Measurements from ENCODE around the gene KIF18B.

Gene KIF18B

GRCh38 chr17:44911133-44912001 is 36.2 kb downstream of the KIF18B start:
- Histone ChIP-seq H3K9me3 (ENCODE audit: control insufficient read depth, low read length) (no peaks in the 10 kb centered on the region), H3K4me1 (ENCODE audit: control insufficient read depth, insufficient read depth, low read length) (peaks cover 7% of the 10 kb centered on the region), H3K4me3 (ENCODE audit: low read length) (no peak overlapping the region), H3K36me3 (ENCODE audit: control insufficient read depth, insufficient read depth, low read length) (no peaks in the 10 kb centered on the region), H3K9ac (ENCODE audit: low read length) (no peak overlapping the region), H3K27me3 (ENCODE audit: control insufficient read depth, insufficient read depth, low read length) (peaks cover 36% of the 10 kb centered on the region)

- no peaks in the 10 kb centered on the region for H3K36me3 ChIP-seq (ENCODE audit: control insufficient read depth, insufficient read depth, low read length)
- H3K9me3 ChIP-seq (ENCODE audit: control insufficient read depth, low read length): no peaks in the 10 kb centered on the region
- H3K27me3 ChIP-seq (ENCODE audit: control insufficient read depth, insufficient read depth, low read length): peaks cover 33% of the 10 kb centered on the region
- H3K4me1 ChIP-seq (ENCODE audit: control insufficient read depth, insufficient read depth, low read length): peaks cover 16% of the 10 kb centered on the region
- H3K4me3 ChIP-seq (ENCODE audit: low read length): no peak overlapping the region
- no peak overlapping the region for H3K9ac ChIP-seq (ENCODE audit: low read length)
Observed at GRCh38 chr17:44910231-44911106, 37.1 kb downstream of the KIF18B start.

- Histone ChIP-seq H3K9ac (ENCODE audit: low read length) (no peak overlapping the region), H3K4me3 (ENCODE audit: low read length) (no peak overlapping the region), H3K27me3 (ENCODE audit: control insufficient read depth, insufficient read depth, low read length) (peaks cover 33% of the 10 kb centered on the region), H3K36me3 (ENCODE audit: control insufficient read depth, insufficient read depth, low read length) (no peaks in the 10 kb centered on the region), H3K9me3 (ENCODE audit: control insufficient read depth, low read length) (no peaks in the 10 kb centered on the region), H3K4me1 (ENCODE audit: control insufficient read depth, insufficient read depth, low read length) (peaks cover 23% of the 10 kb centered on the region)
Observed at GRCh38 chr17:44909681-44910144, 37.9 kb downstream of the KIF18B start.

GRCh38 chr17:44908761-44909326 is 38.7 kb downstream of the KIF18B start:
- Histone ChIP-seq H3K9me3 (ENCODE audit: control insufficient read depth, low read length) (no peaks in the 10 kb centered on the region), H3K4me3 (ENCODE audit: low read length) (no peak overlapping the region), H3K9ac (ENCODE audit: low read length) (no peak overlapping the region), H3K4me1 (ENCODE audit: control insufficient read depth, insufficient read depth, low read length) (peaks cover 26% of the 10 kb centered on the region), H3K27me3 (ENCODE audit: control insufficient read depth, insufficient read depth, low read length) (peaks cover 29% of the 10 kb centered on the region), H3K36me3 (ENCODE audit: control insufficient read depth, insufficient read depth, low read length) (no peaks in the 10 kb centered on the region)

GRCh38 chr17:44907729-44908470 is 39.7 kb downstream of the KIF18B start:
- H3K4me1 ChIP-seq (ENCODE audit: control insufficient read depth, insufficient read depth, low read length): peaks cover 26% of the 10 kb centered on the region

GRCh38 chr17:44906763-44907728 is 40.5 kb downstream of the KIF18B start:
- Histone ChIP-seq H3K36me3 (ENCODE audit: control insufficient read depth, insufficient read depth, low read length) (no peaks in the 10 kb centered on the region), H3K4me1 (ENCODE audit: control insufficient read depth, insufficient read depth, low read length) (peaks cover 26% of the 10 kb centered on the region), H3K9ac (ENCODE audit: low read length) (no peak overlapping the region), H3K9me3 (ENCODE audit: control insufficient read depth, low read length) (no peaks in the 10 kb centered on the region), H3K4me3 (ENCODE audit: low read length) (no peak overlapping the region), H3K27me3 (ENCODE audit: control insufficient read depth, insufficient read depth, low read length) (peaks cover 11% of the 10 kb centered on the region)

More at GRCh38 chr17:44907729-44908470, 39.7 kb downstream of the KIF18B start:
- no peak overlapping the region for H3K9ac ChIP-seq (ENCODE audit: low read length)
- H3K9me3 ChIP-seq (ENCODE audit: control insufficient read depth, low read length): no peaks in the 10 kb centered on the region
- H3K4me3 ChIP-seq (ENCODE audit: low read length): no peak overlapping the region
- H3K36me3 ChIP-seq (ENCODE audit: control insufficient read depth, insufficient read depth, low read length): no peaks in the 10 kb centered on the region
- H3K27me3 ChIP-seq (ENCODE audit: control insufficient read depth, insufficient read depth, low read length): peaks cover 20% of the 10 kb centered on the region

GRCh38 chr17:44906010-44906646 is 41.4 kb downstream of the KIF18B start:
- Histone ChIP-seq H3K36me3 (ENCODE audit: control insufficient read depth, insufficient read depth, low read length) (no peaks in the 10 kb centered on the region), H3K4me1 (ENCODE audit: control insufficient read depth, insufficient read depth, low read length) (peaks cover 20% of the 10 kb centered on the region), H3K9ac (ENCODE audit: low read length) (no peak overlapping the region), H3K9me3 (ENCODE audit: control insufficient read depth, low read length) (no peaks in the 10 kb centered on the region), H3K4me3 (ENCODE audit: low read length) (no peak overlapping the region), H3K27me3 (ENCODE audit: control insufficient read depth, insufficient read depth, low read length) (peaks cover 2% of the 10 kb centered on the region)

- H3K9ac ChIP-seq (ENCODE audit: low read length): no peak overlapping the region
- H3K4me3 ChIP-seq (ENCODE audit: low read length): no peak overlapping the region
- H3K36me3 ChIP-seq (ENCODE audit: control insufficient read depth, insufficient read depth, low read length): no peaks in the 10 kb centered on the region
Observed at GRCh38 chr17:44905006-44906000, 42.3 kb downstream of the KIF18B start.

GRCh38 chr17:44904001-44904984 is 43.3 kb downstream of the KIF18B start:
- Histone ChIP-seq H3K4me3 (ENCODE audit: low read length) (no peak overlapping the region), H3K27me3 (ENCODE audit: control insufficient read depth, insufficient read depth, low read length) (no peaks in the 10 kb centered on the region), H3K36me3 (ENCODE audit: control insufficient read depth, insufficient read depth, low read length) (no peaks in the 10 kb centered on the region), H3K9me3 (ENCODE audit: control insufficient read depth, low read length) (no peaks in the 10 kb centered on the region), H3K9ac (ENCODE audit: low read length) (no peak overlapping the region), H3K4me1 (ENCODE audit: control insufficient read depth, insufficient read depth, low read length) (peaks cover 26% of the 10 kb centered on the region)

More at GRCh38 chr17:44905006-44906000, 42.3 kb downstream of the KIF18B start:
- Histone ChIP-seq H3K4me1 (ENCODE audit: control insufficient read depth, insufficient read depth, low read length) (peaks cover 19% of the 10 kb centered on the region), H3K27me3 (ENCODE audit: control insufficient read depth, insufficient read depth, low read length) (no peaks in the 10 kb centered on the region), H3K9me3 (ENCODE audit: control insufficient read depth, low read length) (no peaks in the 10 kb centered on the region)
